Measurements from ENCODE around the gene SIPA1.
"Not testable (repeated sequence)": the region's sequence is repeated elsewhere in the genome, so short reads cannot be mapped to it uniquely, and the experiment has no call there.

The SIPA1 gene

GRCh38 chr11:65645710-65646109 lies 7.8 kb downstream of the SIPA1 start:
- DNase-seq (ENCODE audit: low spot score) = no peak

DNA sequence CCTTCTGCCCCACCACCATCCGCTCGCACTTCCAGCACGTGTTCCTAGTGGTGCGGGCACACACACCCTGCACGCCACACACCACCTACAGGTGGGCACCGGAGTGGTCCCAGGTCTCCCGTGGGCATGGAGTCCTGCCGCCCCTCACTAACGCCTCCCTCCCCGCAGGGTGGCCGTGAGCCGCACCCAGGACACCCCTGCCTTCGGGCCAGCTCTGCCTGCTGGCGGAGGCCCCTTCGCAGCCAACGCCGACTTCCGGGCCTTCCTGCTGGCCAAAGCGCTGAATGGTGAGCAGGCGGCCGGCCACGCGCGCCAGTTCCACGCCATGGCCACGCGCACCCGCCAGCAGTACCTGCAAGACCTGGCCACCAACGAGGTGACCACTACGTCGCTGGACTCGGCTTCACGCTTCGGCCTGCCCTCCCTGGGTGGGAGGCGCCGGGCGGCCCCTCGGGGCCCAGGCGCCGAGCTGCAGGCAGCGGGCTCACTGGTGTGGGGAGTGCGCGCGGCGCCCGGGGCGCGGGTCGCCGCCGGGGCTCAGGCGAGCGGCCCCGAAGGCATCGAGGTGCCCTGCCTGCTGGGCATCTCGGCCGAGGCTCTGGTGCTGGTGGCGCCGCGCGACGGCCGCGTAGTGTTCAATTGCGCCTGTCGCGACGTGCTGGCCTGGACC lies 8.5 kb downstream of the SIPA1 start:
- DNase-seq (ENCODE audit: low spot score) = no peak

DNA sequence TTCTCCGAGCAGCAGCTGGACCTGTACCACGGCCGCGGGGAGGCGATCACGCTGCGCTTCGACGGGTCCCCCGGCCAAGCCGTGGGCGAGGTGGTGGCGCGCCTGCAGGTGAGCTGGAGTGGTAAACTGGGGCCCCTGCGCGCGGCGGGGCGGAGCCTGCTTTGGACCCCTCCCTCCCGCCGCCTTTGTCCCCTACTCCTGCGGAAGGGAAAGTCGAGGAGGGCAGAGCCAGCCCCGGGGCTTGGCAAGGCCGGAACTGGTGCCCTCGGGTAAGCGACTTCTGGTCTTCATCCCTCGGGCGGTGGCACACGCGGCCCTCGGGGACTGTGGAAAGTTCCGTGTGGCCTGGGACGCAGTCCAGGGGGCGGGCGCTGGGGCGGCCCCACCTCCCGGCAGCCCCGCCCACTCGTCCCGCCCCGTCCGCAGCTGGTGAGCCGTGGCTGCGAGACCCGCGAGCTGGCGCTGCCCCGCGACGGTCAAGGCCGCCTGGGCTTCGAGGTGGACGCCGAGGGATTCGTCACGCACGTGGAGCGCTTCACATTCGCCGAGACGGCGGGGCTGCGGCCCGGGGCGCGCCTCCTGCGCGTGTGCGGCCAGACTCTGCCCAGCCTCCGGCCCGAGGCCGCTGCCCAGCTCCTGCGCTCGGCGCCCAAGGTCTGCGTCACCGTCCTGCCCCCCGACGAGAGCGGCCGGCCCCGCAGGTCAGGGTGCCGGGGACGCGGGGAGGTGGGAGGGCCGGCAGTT lies 9.2 kb downstream of the SIPA1 start:
- DNase-seq (ENCODE audit: low spot score) = peak; percentile 65

DNA sequence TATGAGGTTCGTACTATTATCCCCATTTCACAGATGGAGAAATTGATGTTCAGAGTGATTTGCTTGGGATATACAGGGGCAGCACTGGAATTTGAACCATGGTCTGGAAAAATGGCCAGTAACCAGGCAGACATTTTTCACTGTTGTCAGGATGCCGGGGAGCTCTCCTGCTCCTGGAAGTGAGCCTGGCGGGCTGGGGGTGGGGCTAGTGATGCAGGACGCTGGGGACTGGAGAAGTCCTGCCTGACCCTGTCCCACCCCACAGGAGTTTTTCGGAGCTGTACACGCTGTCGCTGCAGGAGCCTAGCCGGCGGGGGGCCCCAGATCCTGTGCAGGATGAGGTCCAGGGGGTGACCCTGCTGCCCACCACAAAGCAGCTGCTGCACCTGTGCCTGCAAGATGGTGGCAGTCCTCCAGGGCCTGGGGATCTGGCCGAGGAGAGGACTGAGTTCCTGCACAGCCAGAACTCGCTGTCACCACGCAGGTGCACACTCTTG lies 11.1 kb downstream of the SIPA1 start:
- DNase-seq (ENCODE audit: low spot score) = no peak

DNA sequence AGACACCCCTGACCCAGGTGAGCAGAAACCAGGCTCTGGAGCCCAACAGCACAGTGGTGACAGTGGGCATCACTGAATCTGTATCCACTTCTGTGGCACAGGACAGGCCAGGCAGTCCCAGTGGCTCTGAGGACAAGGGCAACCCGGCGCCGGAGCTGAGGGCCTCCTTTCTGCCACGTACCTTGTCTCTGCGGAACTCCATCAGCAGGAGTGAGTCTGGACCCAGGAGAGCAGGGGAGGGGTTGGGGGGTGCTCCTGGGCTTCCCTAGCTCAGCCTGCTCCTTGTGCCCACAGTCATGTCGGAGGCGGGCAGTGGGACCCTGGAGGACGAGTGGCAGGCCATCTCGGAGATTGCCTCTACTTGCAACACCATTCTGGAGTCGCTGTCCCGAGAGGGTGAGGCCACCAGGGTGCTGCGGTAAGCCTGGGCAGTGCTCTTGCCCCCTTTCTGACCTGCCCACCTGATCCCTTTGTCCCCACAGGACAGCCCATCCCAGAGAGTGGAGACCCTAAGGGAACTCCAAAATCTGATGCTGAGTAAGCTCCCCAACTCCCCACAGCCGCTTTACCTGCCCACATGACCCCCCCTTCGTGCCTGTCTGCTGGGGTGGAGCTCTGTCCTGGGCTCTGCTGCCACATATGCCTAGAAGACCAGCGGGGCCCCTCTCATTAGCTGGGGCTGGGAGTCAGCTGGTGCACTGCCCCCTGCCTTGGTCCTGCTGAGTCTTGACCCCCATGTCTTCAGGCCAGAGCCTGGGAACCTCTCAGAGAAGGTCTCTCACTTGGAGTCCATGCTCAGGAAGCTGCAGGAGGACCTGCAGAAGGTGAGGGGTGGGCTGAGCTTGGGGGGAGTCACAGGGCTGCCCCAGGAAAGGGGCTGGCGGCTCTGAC lies 12.0 kb downstream of the SIPA1 start:
- DNase-seq (ENCODE audit: low spot score) = no peak

DNA sequence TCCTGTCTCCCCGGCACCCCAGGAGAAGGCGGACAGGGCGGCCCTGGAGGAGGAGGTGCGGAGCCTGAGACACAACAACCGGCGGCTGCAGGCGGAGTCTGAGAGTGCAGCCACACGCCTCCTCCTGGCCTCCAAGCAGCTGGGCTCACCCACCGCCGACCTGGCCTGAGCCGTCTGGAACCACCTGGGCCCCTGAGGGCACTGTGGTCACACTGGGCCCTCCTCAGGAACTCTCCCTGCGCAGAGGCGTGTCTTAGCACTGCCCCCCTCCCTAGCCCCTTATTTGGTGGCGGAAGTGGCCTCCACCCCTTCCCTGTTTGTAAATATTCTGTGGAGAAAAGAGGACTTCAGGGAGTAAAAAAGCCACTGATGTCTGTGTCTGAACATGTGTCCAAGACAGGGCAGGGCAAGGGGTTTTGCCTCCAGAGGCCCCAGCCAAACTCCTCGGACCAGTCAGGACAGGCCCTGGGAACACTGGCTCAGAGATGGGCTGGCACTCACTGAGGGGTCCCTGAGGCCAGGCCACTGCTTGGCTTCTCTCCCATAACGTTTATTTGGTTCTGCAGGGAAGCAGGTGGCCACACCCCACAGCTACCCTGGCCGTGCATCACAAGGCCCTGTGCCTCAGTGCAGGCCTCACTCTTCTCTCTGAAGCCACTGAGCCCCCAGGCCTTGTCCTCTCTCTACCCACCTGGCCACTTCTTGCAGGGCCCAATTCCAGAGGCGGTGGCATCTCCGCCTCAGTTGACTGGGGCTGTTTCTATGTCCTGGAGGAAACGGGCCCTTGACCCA lies 12.8 kb downstream of the SIPA1 start:
- no peak for DNase-seq (ENCODE audit: low spot score)

DNA sequence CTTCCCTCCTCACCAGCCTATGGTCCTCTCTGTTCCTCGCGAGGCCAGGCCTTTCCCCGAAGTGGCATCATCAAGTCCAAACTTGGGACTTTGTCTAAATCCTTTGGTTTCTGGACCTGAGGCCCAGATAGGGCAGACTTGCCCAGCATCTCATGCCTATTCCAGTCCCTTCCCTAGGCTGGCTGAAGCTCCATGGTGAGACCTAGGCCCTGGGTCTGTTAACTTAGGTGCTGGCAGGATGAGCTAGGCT lies 13.4 kb downstream of the SIPA1 start:
- DNase-seq (ENCODE audit: low spot score) = no peak

DNA sequence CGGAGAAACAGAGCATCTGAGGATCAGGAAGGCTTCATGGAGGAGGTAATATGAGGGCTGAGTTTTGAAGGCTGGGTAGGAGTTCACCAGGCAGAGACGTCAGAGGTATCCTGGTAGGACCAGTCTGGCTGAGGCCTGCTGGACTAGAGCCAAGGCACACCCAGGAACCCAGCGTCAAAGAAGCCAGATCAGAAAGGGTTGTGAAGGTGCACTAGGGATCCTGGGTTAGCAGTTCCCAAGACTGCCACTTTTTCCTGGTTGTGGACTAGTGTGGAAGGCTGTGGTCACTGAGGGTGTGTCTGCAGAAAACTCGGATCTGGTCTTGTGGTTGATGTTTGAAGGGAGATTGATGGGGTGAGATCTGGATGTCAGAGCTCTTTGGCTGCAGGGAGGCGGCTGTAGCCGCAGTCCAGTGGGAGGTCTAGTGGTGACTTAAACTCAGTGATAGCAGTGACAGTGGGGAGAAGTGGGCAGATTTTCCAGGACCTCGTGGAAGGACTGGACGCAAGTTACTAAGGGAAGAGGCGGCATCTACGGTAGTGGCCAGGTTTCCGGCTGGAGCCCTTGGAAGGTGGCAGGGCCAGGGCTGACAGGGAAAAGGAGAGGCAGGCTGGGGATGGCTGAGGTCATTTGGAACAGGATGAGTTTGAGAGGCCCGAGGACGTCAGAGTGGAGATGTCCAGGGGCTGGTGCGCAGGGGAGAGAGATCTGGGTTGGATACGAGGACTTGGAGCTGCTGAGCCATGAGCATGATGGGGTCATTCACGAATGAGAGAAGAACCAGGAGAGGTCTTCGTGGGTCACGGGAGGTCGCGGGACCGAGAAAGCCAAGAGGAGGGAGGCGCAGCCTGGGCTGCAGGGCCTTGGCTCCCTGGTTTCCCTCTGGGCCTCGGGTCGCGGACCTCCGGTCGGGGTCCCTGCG lies 13.9 kb downstream of the SIPA1 start:
- DNase-seq (ENCODE audit: low spot score) = no peak

DNA sequence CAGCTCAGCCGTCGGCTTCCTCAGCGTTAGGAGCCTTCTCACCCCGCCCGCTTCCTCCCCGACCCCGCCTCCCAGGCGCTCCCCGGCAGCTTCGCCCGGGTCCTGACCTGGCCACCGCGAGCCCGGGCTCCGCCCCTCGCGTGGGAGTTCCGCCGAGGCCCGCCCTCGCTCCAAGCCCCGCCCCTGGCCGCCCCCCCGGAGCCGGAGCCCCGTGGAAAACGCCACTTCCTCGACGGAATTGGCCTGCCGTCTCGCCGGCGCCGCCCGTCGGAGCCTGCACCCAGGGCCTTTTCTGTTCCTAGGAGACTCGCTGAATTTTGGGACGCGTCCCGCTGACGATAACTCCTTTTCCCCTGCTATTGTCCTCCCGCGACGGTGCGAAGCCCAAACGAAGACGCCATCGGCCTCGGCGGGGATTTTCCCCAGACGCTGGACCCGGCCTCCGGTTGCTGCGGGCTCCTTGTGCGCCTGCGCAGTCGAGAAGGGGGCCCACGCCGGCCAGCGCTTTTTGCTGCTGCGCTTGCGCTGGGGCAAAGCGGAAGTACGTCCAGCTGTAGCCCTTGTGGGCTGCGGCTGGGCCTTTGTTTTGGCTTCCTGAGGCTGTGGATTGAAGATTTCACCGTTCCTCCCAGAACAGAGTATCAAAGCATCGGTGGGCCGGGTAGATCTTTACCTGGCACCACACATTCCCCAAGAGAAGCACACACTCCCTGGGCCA lies 14.8 kb downstream of the SIPA1 start:
- DNase-seq (ENCODE audit: low spot score) = peak; percentile 93

- peak; percentile 63 for DNase-seq (ENCODE audit: low spot score)
Observed at GRCh38 chr11:65653229-65654225, 15.6 kb downstream of the SIPA1 start.

DNA sequence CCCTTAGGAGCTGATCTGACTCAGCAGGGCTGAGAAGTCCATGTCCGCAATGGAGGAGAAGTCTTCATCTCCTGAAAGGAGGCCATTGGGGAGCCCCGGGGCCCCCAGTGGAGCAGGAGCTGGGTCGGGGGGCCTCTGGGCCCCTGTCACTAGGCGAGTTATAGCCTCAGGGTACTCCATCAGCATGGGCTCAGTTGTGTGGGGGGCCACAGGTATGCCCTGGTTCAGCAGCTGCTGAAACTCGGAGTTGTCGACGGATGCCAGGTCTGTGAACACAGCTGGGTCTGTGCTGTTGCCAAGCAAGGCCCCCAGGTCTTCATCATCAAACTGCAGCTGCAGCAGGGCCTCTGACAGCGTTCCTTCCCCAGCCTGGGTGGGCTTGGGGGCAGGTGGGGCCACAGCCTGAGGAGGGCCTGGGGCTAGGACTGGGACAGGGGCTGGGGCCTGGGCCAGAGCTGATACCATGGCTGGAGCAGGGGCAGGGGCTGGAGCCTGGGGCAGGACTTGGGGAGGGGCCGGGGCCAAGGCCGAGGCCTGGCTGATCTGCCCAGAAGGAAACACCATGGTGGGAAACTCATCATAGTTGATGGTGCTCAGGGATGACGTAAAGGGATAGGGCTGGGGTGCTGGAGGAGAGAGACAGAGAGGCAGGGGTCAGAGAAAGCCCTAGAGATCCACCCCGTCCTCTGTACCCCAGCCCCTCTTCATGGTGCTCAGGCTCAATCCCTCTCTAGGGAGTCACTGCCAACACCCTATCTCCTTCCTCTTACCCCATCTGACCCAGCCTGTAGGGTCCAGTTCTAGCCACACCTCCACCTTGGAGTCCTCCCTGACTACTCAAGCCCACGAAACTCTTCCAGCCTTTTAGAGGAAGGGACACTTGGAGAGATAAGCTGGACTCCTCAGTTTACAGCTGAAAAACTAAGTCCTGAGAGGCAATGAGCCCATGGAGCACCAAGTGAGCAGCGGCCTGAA lies 16.8 kb downstream of the SIPA1 start:
- DNase-seq (ENCODE audit: low spot score) = no peak

DNA sequence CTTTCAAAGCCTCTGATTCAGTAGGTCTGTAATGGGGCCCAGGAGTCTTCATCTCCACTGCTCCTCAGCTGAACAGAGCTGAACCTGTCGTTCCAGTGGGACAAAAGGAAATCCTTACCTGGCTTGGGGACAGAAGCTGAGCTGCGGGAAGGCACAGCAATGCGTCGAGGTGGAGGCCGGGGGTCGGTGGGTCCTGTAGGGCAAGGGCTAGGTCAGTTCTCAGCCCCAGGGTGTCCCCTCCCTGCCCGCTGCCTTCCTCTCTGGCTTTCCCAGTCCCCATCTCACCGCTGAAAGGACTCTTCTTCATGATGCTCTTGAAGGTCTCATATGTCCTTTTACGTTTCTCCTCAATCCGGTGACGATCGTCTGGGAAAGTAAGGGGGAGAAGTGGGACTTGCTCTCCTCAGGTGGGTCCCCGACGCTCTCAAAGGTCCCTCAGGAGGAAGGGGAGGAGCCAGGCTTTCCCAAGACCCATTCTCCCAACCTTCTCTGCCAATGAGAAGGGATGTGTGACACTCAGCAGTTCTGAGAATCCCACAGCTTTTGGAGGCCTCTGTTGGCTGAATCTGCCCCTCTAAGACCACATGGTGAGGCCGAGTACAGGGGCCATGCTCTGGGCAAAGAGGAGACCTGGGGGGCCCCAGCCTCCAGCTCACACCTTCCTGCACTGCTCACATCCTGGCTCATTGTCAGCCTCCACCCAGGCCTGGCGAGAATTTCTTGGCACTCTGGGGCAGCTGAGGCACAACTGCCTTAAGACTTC lies 17.9 kb downstream of the SIPA1 start:
- DNase-seq (ENCODE audit: low spot score) = no peak

DNA sequence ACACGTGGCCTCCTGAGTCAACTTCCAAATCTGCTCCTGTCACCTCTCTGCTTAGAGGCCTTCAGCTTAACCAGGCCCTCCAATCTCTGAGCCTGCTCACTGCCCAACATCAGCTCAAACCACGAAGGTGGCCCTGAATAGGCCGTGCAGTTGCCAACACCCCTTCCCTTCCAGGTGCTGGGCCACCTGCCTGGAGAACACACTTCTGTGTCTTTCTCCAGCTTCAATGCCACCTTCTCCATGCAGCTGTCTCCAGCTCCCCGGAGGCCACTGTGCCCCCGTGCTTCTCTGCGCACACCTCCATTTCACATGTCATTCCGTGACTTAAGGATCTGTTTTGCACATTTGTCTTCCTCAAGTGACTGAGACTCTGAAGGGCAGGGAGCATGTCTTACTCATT lies 19.5 kb downstream of the SIPA1 start:
- DNase-seq (ENCODE audit: low spot score) = no peak

GRCh38 chr11:65658174-65659021 lies 20.5 kb downstream of the SIPA1 start:
- DNase-seq (ENCODE audit: low spot score) = no peak

- DNase-seq (ENCODE audit: low spot score) = no peak
Observed at GRCh38 chr11:65660038-65660437, 22.1 kb downstream of the SIPA1 start.

DNA sequence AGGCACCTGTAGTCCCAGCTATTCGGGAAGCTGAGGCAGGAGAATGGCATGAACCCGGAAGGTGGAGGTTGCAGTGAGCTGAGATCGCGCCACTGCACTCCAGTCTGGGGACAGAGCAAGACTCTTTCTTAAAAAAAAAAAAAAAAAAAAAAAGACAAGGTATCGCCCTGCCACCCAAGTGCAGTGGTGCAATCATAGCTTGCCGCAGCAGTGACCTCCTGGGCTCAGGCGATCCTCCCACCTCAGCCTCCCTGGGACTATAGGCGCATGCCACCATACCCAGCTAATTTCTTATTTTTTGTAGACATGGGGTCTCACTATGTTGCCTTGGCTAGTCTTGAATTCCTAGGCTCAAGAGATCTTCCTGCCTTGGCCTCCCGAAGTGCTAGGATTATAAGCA lies 23.0 kb downstream of the SIPA1 start:
- DNase-seq (ENCODE audit: low spot score) = not testable (repeated sequence)

Measured in globus pallidus (tissue), 1 donor.